Embryonic facial prominence (tissue), 1 donor: ENCODE results near the gene LRRC23.

Experiments
- DNase-seq: peaks from one replicate; pipeline ENCODE4 v3.0.0-alpha.2; 2016; ENCODE audit errors: extremely low spot score

Gene LRRC23

DNA sequence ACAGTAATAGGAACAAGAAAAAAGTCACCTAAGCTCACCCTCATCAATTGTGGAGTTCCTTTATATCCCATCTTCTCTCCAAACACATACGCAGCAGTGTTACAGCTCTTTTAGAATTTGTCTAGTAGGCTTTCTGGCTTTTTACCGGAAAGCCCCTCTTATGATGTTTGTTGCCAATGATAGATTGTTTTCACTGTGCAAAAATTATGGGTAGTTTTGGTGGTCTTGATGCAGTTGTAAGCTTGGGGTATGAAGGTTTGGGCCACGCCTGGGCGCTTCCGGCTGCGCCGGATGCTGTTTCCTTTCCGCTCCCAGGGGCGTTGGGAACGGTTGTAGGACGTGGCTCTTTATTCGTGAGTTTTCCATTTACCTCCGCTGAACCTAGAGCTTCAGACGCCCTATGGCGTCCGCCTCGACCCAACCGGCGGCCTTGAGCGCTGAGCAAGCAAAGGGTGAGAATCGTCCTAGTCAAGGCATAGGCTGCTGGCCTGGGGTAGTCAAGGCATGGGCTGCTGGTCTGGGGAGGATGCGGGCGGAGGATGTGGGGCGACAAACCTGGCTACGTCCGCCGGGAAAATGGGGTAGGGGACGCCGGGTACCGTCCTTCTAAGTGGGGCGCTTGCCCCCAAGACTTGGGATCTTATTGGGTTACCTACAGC is 39.2 kb downstream of the LRRC23 start, which contains the start of the genes C12orf57 and RNU7-1:
C12orf57 (plus strand) TSS at position 301 of the 659 bp plus-strand sequence; CDS start at position 401, 100 bp downstream.
RNU7-1 (plus strand) TSS at position 95 of the 659 bp plus-strand sequence.
- DNase-seq: peak; percentile 87

DNA sequence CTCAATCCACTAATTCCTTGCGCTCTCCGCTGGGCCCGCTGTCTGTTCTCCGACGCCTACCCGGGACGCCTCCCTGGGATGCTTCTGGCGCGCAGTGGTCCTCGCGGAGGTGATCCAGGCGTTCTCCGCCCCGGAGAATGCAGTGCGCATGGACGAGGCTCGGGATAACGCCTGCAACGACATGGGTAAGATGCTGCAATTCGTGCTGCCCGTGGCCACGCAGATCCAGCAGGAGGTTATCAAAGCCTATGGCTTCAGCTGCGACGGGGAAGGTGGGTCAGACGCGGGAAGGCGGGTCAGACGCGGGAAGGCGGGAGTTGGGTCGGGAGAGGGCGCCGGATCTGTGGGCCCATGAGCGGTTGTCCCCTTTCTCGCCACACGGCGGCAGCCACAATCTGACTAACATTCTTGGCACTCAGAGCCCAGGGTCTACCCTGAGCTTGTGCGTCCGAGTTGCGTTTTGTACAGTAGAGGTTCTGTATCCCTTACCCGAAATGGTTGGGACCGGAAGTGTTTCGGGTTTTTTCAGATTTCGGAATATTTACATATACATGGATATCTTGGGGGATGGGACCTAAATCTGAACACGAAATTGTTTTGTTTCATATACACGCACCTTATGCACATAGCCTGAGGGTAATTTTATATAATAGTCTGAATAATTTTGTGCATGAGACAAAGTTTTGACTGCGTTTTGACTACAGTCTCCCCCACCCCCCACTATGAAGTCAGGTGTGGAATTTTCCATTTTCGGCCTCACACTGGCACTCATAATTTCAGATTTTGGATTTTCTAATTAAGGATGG is 40.0 kb downstream of the LRRC23 start:
- peak; percentile 88 for DNase-seq

DNA sequence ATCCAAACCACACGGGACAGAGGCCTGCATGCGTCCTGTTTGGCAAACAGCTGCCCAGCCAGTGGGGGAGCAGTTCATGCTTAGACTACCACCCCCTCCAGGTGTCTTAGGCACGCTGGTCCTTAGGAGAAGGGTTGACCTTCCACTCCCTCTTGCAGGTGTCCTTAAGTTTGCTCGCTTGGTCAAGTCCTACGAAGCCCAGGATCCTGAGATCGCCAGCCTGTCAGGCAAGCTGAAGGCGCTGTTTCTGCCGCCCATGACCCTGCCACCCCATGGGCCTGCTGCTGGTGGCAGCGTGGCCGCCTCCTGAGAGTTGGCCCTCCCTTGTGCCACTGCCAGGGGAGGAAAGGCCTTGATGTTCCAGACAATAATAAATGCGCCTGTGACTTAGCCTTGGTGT is 41.0 kb downstream of the LRRC23 start:
- no peak for DNase-seq

DNA sequence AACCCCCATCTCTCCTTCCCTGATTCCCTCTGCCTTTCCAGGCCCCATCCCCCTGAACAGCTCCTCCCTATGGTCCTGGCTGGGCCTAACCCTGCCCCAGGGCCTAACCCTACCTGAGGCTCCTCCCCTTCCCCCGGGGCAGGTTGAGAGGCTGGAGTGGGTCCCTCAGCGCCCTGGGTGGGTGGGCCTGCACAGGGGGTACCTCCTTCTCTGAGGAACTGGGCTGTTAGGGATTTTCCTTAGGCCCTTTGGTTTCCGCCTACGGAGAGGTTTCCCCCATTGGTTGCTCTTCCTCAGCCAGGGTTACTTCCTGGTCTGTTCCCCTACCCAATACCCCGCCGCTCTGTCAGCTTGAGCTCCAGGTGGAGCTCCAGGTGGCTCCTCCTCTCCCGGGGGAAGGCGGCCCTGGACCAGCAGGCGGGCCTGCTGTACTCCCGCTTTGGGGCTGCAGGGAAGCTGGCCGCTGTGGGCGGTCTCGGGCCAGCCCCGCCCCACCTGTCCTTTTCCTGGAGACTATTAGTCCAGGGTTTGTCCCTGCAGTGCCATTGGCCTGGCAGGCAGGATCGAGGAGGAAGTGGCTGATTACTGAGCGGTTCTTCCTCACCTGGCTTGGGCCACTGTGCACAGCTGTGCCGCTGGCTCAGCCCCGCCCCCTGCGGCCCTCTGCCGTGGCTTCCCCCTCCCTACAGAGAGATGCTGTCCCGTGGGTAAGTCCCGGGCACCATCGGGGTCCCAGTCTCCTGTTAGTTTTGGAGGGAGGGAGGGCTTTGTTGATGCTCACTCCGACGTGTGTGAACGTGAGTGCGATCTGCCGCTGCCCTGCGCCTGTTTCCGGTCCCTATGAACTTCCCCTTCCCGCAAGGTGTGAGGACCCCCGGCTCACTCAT is 41.7 kb downstream of the LRRC23 start:
- no peak for DNase-seq

DNA sequence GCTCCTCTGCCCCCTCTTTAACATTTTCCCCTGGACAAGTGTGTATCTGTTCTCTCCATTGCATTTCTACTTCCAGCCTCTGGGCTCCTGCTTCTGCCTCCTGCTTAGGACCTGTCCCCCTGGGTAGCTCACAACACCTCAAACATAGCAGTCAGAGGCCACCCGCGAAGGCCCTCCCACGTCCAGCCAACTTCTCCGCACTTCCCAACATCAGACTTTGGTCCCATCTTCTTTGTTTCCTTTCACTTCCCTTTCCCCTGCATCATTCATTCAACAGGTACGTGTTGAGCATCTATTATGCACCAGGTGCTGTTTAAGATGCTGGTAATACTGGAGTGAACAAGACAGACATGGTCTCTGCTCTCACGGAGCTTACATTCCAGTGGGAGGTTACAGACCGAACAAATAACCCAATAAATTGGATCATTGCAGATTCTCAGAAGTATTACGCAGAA is 42.3 kb downstream of the LRRC23 start:
- no peak for DNase-seq

DNA sequence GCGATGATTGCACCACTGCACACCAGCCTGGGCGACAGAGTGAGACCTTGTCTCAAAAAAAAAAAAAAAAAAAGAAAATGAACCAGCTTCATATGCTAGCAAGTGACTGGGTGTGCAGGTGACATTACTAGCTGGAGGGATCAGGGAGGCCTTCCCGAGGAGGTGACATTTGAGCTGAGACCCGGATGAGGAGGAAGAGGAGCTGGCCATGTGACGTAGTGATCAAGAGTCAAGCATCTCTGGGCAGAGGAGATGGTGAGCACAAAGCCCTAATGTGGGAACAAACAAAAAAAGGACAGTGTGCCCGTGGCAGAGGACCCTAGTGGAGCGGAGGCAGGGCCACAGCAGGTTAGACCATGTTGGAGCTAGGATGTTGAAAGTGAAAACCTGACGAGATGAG is 43.0 kb downstream of the LRRC23 start:
- no peak for DNase-seq

DNA sequence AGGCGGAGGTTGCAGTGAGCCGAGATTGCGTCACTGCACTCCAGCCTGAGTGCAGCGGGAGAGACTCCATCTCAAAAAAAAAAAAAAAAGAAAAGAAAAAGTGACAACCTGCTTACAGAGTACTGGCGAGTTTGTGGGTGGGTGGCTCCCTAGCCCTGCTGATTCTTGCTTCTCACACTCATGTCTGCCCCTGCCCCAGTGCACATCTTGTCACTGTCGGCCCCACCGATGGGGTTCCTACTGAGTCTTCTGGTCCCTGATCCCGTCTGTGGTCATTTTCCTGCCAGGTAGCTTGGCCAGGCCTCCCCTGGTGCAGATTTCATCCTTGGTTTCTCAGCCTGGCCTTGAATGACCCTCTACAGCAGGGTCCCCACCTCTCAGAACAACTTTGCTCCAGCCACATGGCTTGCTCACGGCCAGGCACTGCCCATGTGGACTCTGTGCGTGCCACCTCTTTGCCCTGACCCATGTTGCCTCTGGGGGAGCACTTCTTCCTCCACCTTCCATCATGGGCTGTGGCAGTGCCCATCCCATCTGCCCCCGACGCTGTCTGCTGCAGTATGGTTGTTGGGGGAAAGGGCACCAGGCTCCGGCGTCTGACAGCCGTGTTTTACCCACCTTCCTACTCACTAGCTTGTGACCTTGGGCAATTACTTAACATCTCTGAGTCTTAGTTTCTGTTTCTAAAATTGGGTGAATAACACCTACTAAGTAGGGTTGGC is 44.4 kb downstream of the LRRC23 start:
- DNase-seq: no peak

DNA sequence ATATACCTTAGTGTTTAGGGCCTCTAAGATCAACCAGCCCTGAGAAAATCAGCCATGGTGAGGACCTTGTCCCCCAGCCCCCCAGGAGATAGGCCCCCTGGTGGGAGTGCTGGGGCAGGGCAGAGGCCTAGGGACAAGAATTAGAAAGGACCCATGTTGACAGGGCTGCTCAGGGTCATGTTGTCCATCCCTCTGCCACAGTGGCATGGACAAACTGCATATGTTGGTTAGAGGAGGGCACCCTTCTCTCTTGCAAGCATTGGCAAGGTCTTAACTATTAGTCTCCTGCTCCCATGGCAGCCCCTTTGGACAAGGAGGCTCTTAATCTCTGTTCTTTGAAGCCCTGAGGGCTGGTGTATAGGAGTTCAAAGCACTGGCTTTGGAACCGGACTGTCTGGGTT is 45.8 kb downstream of the LRRC23 start:
- DNase-seq: no peak

DNA sequence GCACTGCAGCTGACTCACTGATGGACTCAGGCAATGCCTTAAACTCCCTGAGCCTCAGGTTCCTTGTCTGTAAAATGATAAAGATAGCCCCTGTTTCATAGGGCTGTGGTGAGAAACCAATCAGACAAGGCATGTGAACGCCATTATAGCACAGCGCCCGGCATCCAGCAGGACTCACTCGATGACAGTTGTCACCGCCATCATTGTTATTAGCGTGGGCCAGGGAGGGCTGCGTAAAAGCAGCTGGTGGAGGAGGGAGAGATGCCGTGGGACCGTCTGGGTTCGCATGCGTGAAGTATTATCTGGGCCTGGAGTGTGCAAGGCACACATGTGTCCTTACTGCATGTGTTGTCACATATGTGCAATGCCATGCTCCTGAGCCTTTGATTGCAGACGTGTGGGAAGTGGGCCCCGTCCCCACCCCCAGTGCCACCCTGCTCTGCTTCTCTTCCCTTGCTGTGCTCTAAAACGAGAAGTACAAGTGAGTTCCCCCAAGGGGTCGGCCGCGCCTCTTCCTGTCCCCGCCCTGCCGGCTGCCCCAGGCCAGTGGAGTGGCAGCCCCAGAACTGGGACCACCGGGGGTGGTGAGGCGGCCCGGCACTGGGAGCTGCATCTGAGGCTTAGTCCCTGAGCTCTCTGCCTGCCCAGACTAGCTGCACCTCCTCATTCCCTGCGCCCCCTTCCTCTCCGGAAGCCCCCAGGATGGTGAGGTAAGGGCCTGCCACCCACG is 46.4 kb downstream of the LRRC23 start, which contains the start of gene PTPN6:
PTPN6 (plus strand) TSS at position 546 of the 730 bp plus-strand sequence; CDS start at position 703, 157 bp downstream.
- DNase-seq: no peak

DNA sequence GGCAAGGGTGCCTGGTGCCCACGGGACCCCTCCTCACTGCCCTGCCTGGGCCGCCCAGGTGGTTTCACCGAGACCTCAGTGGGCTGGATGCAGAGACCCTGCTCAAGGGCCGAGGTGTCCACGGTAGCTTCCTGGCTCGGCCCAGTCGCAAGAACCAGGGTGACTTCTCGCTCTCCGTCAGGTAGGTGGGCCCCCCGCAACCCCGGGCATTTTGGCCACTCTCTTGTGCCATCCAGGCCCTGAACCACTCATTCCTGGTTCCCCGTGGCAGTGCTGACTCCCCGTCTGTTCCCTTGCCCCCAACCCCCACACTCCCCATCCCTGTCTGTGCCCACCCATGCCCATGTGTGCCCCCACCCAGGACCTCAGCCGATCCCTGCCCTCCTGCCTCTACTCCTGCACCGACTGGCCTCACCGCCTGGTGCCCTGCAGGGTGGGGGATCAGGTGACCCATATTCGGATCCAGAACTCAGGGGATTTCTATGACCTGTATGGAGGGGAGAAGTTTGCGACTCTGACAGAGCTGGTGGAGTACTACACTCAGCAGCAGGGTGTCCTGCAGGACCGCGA is 47.0 kb downstream of the LRRC23 start:
- DNase-seq: no peak

DNA sequence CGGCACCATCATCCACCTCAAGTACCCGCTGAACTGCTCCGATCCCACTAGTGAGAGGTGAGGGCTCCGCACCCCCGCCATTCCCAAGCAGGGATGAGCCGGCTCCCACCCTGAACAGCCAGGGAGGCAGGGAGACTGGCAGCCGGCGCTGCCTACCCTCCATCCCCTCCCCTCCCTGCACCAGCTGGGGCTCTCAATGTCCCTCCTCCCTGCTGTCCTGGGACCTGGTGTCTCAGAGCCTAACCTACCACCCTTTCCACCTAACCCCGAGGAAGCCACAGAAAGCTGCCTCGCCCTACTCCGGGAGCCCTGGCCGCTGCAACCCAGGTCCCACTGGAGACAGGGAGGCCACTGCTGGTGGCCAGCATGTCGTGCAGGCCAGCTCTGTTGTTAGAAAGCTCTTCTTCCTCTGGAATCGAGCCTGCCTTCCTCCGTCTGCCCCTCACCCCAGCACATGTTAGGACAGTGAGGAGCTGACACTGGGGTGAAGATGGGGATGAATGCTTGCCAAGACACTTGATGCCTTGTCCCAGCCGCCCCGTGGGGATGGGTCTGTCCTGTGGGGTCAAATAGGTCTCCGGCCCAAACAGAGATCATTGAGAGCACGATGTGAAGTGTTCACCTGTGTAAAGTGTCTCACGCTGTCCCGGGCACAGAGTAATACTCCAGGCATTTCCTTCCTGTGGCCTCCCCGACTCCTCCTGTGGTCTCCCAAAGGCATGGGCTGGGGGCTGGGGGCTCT is 47.7 kb downstream of the LRRC23 start:
- no peak for DNase-seq

DNA sequence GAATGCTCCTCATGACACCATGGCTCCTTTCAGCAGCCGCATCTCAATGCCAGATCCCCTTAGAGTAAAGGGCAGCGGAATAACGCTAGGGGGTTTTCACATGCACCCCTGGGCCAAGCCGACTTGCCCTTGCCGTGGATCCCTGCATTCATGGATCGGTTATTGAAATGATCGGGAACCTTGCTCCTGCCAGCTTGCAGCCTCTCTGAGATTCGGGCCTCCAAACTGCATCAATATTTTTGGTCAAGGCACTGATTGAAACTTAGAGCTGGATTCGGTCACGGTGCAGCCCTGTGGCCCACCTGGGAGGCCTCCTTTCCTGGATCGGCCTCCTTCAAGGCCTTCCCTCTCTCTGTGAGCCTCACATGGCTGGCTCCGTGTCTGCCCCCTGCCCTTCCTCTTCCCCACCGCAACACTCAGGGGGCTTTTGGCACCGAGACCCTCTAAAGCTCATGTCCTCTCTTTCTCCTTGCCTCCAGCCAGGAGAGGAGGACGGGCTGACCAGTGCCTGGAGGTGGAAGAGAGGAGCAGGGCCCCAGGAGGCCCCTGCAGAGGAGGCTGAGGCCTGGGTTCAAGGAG is 48.3 kb downstream of the LRRC23 start:
- DNase-seq: no peak

DNA sequence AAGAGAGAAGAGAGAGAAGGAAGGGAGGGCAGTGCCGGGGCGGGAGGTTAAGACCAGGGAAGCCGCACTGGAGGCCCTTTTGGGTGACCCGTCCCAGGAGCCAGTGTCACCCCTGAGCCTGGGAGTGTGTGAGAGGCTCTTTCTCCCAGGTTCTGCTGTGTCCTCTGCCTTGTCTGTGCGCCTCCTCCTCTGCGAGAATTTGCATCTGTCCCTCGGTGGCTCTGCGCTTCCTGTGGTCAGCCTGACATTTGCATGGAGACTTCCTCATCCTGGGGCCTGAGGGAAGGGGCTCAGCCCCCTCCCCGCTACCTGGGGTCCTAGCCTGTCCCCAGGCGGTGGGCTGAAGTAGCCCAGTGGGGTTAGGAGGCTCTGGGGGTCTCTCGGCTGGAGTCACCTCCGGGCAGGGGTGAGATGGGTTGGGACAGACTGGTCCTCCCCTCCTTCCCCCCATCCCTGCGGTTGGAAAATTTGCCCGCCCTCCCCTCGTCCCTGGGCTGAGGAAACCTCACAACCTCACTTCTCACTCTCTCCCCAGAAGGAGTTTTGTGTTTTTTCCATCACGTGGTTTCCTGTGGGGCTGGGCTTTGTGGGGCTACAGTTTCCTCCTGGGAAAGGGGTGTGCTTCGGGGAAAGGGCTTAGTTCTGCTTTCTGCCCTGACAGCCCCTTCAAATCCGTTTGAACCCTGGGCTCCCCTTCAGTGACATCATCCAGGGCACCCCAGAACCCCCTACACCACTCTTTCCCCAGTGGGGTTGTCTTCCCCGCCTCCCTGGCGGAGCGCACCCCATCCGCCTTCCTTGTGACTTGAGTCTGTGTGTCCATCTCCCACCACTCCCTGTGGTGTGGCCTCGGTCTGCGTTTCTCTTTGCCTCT is 49.1 kb downstream of the LRRC23 start:
- DNase-seq: peak; percentile 66

DNA sequence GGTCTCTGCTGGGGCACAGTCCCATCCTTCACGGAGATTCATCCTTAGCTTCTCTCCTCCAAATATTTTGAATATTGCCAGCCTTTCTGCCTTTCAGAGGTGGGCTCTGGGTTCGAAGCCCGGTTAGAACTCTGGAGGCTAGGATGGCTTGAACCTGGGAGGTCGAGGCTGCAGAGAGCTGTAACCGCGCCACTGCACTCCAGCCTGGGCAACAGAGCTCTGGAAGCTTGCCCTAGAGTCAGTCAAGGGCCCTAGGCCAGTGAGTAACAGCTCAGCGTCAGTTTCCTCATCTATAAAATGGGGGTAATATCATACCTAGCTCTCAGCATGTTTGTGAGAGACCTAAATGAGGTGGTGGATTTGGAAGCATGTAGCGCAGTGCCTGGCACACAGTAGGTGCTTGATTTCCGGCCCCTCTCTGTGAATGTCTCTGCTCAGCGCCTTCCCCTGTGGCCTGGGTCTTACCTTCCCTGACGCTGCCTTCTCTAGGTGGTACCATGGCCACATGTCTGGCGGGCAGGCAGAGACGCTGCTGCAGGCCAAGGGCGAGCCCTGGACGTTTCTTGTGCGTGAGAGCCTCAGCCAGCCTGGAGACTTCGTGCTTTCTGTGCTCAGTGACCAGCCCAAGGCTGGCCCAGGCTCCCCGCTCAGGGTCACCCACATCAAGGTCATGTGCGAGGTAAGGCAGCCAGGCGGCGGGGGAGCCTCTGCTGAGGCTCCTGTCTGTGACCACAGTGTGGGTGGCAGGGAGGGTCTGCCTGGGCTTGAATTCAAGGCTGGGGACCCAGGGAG is 49.9 kb downstream of the LRRC23 start:
- DNase-seq: no peak

DNA sequence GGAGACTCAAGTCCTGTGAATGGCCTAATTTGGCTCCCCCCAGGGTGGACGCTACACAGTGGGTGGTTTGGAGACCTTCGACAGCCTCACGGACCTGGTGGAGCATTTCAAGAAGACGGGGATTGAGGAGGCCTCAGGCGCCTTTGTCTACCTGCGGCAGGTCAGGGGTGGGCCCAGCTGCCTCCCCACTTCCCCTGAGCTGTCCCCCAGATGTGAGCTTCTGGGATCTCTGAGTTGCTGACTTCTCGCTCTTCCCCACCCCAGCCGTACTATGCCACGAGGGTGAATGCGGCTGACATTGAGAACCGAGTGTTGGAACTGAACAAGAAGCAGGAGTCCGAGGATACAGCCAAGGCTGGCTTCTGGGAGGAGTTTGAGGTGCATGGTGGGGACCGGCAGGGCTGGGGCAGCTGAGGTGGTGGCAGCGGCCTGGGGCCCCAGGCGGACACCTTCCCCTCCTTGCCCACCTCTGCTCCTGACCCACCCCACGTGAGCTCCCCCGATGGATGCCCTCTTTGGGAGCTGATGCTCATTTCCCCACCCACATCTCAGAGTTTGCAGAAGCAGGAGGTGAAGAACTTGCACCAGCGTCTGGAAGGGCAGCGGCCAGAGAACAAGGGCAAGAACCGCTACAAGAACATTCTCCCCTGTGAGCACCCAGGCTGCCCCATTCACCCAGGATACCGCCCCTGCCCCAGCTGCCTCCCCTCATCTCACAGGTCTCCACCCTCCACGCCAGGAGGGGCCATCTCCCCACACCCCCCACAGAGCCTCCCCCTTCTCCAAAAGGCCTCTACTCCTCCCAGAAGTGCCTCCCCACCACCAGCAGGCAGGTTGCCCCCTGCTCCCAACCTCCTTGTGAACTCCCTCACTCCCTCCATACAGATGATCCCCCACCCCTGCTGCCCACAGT is 50.7 kb downstream of the LRRC23 start:
- no peak for DNase-seq
